Nephron progenitor cell (in vitro differentiated cells): ENCODE data around the gene ZHX3.

Source experiments
- DNase-seq: peaks from one replicate; pipeline ENCODE4 v3.0.0; 2021
- H3K27ac Mint-ChIP-seq: 2 replicates; pipeline ENCODE4 v1.8.0; 2021; ENCODE audit warnings: mild to moderate bottlenecking, moderate library complexity, mixed read lengths
- H3K27me3 Mint-ChIP-seq: 2 replicates; pipeline ENCODE4 v1.8.0; 2021; ENCODE audit warnings: mild to moderate bottlenecking, low read depth, mixed read lengths; ENCODE audit not compliant: poor library complexity
- H3K36me3 Mint-ChIP-seq: 2 replicates; pipeline ENCODE4 v1.8.0; 2021; ENCODE audit warnings: low read depth, mixed read lengths
- H3K4me1 Mint-ChIP-seq: 2 replicates; pipeline ENCODE4 v1.8.0; 2021; ENCODE audit warnings: mixed read lengths
- H3K4me3 Mint-ChIP-seq: 2 replicates; pipeline ENCODE4 v1.8.0; 2021; ENCODE audit warnings: mild to moderate bottlenecking, moderate library complexity, mixed read lengths
- H3K9me3 Mint-ChIP-seq: 2 replicates; pipeline ENCODE4 v1.8.0; 2021; ENCODE audit warnings: mild to moderate bottlenecking, moderate library complexity, mixed read lengths
- TF ChIP-seq, protein P1 (sequence below): fragments of 200-600 bp; sonication (generic); IDR thresholded peaks from 2 replicates; pipeline ENCODE4 v1.5.0; 2021; ENCODE audit warnings: antibody characterized with exemption

ZHX3 gene

DNA sequence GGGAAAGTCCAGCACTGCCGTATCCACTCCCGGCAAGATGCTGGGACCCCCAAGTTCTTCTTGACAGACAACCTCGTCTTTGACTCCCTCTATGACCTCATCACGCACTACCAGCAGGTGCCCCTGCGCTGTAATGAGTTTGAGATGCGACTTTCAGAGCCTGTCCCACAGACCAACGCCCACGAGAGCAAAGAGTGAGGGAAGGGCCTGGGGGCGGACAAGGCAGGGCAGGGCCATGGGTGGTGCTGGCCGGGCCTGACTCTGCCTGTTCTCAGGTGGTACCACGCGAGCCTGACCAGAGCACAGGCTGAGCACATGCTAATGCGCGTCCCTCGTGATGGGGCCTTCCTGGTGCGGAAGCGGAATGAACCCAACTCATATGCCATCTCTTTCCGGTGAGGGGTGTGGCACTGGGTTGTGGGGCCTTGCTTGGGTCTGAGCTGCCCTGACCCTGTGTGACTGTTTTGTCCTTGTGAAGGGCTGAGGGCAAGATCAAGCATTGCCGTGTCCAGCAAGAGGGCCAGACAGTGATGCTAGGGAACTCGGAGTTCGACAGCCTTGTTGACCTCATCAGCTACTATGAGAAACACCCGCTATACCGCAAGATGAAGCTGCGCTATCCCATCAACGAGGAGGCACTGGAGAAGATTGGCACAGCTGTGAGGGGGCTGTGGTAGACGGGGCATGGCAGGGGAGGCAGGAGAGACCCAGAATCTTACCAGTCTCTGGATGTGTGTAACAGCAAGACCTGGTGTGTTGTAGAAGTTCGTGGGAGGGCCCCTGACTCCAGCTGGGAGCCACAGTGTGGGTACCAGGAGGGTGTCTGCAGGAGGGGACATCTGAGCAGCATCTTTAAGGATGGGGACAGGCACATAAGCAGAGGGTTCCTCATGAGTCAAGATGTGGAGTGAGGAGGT, 151.1 kb downstream of the ZHX3 start:
- Mint-ChIP-seq H3K4me1 (no peaks in the 10 kb centered on the region), H3K36me3 (peaks cover 67% of the 10 kb centered on the region), H3K9me3 (no peaks in the 10 kb centered on the region)

DNA sequence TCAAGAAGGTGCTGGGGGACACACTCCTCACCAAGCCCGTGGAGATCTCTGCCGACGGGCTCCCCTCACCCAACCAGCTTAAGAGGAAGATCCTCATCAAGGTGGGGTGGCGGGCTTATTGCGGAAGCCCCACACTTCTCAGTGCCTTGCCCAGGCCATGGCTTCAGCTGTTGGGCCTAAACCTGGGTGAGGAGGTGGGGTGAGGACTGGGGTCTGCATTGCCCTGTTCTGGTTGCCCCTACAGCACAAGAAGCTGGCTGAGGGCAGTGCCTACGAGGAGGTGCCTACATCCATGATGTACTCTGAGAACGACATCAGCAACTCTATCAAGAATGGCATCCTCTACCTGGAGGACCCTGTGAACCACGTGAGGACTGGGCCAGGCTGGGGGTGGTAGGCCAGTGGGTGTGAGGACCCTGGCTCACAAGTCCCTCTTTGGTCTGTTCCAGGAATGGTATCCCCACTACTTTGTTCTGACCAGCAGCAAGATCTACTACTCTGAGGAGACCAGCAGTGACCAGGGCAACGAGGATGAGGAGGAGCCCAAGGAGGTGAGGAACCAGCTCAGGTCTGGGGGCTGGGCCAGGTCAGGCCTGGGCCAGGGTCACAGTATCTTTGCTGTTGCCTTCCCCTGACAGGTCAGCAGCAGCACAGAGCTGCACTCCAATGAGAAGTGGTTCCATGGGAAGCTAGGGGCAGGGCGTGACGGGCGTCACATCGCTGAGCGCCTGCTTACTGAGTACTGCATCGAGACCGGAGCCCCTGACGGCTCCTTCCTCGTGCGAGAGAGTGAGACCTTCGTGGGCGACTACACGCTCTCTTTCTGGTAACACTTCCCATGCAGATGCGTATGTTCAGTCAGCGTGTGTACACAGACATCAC, 152.3 kb downstream of the ZHX3 start:
- H3K27me3 Mint-ChIP-seq = peaks cover 2% of the 10 kb centered on the region
- H3K27ac Mint-ChIP-seq = no peak overlapping the region
- peaks cover 66% of the 10 kb centered on the region for H3K36me3 Mint-ChIP-seq
- TF ChIP-seq, protein P1, sequence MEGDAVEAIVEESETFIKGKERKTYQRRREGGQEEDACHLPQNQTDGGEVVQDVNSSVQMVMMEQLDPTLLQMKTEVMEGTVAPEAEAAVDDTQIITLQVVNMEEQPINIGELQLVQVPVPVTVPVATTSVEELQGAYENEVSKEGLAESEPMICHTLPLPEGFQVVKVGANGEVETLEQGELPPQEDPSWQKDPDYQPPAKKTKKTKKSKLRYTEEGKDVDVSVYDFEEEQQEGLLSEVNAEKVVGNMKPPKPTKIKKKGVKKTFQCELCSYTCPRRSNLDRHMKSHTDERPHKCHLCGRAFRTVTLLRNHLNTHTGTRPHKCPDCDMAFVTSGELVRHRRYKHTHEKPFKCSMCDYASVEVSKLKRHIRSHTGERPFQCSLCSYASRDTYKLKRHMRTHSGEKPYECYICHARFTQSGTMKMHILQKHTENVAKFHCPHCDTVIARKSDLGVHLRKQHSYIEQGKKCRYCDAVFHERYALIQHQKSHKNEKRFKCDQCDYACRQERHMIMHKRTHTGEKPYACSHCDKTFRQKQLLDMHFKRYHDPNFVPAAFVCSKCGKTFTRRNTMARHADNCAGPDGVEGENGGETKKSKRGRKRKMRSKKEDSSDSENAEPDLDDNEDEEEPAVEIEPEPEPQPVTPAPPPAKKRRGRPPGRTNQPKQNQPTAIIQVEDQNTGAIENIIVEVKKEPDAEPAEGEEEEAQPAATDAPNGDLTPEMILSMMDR = no peak
- H3K4me1 Mint-ChIP-seq = no peaks in the 10 kb centered on the region
- H3K9me3 Mint-ChIP-seq = no peaks in the 10 kb centered on the region
- H3K4me3 Mint-ChIP-seq = no peak overlapping the region
- no peak for DNase-seq

More for the DNA sequence above, 151.1 kb downstream of the ZHX3 start:
- TF ChIP-seq, protein P1 = no peak
- no peak overlapping the region for H3K4me3 Mint-ChIP-seq
- H3K27ac Mint-ChIP-seq = no peak overlapping the region
- peaks cover 2% of the 10 kb centered on the region for H3K27me3 Mint-ChIP-seq
- no peak for DNase-seq

DNA sequence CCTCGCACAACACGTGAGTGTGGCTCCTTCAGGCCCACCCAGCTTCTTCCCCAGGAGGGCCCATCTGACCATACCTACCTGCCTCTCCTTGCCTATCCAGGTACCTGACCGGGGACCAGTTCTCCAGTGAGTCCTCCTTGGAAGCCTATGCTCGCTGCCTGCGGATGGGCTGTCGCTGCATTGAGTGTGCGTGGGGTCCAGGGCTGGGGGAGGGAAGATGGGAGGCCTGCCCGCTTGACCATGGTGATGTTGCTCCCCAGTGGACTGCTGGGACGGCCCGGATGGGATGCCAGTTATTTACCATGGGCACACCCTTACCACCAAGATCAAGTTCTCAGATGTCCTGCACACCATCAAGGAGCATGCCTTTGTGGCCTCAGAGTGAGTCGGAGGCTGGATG, 153.7 kb downstream of the ZHX3 start:
- Mint-ChIP-seq H3K9me3 (no peaks in the 10 kb centered on the region), H3K27me3 (peaks cover 2% of the 10 kb centered on the region), H3K4me3 (no peak overlapping the region), H3K27ac (no peak overlapping the region), H3K4me1 (no peaks in the 10 kb centered on the region), H3K36me3 (peaks cover 62% of the 10 kb centered on the region)
- DNase-seq = no peak
- TF ChIP-seq, protein P1 = no peak

DNA sequence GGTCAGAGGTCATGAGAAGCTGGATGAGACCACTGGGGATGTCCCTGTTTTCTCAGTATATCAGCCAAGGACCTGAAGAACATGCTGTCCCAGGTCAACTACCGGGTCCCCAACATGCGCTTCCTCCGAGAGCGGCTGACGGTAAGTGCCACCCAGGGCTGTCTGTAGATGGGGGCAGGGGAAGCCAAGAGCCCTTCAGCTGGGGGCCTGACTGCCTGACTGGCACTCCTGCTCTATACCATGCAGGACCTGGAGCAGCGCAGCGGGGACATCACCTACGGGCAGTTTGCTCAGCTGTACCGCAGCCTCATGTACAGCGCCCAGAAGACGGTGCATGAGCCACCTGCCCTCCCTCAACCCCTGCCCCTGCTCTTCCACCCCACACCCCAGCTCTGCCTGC, 155.1 kb downstream of the ZHX3 start:
- no peak for DNase-seq
- TF ChIP-seq, protein P1 = no peak
- no peaks in the 10 kb centered on the region for H3K9me3 Mint-ChIP-seq
- peaks cover 2% of the 10 kb centered on the region for H3K27me3 Mint-ChIP-seq
- H3K27ac Mint-ChIP-seq = no peak overlapping the region
- peaks cover 13% of the 10 kb centered on the region for H3K4me1 Mint-ChIP-seq
- peaks cover 56% of the 10 kb centered on the region for H3K36me3 Mint-ChIP-seq
- no peak overlapping the region for H3K4me3 Mint-ChIP-seq

DNA sequence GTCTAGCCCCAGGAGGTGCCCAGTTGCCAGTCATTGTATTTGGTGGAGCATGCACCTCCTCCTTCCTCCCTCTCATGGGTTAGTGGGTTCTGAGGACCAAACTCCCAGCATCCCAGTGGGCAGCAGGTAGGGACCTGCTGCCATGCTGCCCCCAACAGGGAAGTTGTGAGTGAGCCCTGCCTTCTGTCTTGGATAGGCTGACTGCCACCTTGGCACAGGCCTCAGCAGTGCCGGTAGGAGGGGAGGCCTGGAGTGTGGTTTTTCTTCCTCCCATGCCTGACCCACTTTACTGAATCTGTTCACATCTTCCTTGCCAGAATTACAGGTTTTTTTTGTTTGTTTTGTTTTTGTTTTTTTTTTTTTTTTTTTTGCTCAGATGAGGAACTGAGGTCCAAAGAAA, 155.6 kb downstream of the ZHX3 start:
- peaks cover under 1% of the 10 kb centered on the region for H3K27me3 Mint-ChIP-seq
- peaks cover 18% of the 10 kb centered on the region for H3K4me1 Mint-ChIP-seq
- H3K4me3 Mint-ChIP-seq = no peak overlapping the region
- no peaks in the 10 kb centered on the region for H3K9me3 Mint-ChIP-seq
- peaks cover 51% of the 10 kb centered on the region for H3K36me3 Mint-ChIP-seq
- TF ChIP-seq, protein P1 = no peak
- no peak for DNase-seq
- H3K27ac Mint-ChIP-seq = no peak overlapping the region
